T1000 (cell line): ENCODE measurements around the gene DPM2.

ENCODE experiments used
- DNase-seq: peaks from one replicate; lab custom pipeline; 2025; ENCODE audit warnings: mixed read lengths; lab: John Stamatoyannopoulos, UW

Gene DPM2

DNA sequence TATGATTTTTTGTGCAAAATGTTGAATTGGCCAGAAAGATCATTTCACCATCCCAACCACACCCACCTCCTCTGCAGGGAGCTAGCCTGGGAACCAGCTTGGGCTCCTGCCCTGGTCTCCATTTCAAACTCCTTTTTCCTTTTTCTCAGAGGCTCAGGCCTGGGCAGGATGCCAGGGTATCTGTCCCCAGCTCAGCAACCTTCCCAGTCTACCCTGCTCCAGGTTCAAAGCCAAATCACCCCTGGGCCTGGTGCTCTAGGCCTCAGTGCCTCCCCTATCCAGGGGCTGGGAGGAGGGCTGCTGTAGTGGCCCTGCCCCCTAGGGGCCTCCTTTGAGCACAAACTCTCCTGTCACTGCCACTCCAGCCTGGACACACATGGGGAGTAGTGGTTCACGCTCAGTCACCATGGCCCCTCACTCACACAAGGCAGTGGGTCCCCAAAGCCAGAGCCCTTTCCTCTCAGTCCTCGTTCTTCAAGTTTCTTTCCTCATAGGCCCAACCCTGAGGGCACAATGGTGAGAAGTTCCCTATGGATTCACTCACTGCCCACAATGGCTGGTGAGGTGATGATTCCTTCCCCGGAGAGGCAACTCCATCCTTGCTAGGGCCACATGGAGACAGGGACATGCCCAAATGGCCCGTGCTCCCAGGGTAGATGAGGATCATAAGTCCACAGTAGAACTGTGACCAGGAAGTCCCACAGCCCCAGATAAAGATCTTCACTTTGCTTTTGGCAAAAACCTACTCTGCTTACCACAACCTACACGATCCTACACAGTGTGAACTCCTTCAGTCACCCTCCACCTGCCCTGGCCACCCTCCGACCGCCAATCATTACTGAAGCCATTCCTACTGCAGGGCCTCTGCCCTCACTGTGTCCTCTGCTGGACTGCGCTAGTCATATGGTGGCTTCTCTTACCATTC is 19.2 kb downstream of the DPM2 start:
- no peak for DNase-seq

- no peak for DNase-seq
These were observed 20.1 kb downstream of the DPM2 start for GRCh38 chr9:127917603-127918002.

DNA sequence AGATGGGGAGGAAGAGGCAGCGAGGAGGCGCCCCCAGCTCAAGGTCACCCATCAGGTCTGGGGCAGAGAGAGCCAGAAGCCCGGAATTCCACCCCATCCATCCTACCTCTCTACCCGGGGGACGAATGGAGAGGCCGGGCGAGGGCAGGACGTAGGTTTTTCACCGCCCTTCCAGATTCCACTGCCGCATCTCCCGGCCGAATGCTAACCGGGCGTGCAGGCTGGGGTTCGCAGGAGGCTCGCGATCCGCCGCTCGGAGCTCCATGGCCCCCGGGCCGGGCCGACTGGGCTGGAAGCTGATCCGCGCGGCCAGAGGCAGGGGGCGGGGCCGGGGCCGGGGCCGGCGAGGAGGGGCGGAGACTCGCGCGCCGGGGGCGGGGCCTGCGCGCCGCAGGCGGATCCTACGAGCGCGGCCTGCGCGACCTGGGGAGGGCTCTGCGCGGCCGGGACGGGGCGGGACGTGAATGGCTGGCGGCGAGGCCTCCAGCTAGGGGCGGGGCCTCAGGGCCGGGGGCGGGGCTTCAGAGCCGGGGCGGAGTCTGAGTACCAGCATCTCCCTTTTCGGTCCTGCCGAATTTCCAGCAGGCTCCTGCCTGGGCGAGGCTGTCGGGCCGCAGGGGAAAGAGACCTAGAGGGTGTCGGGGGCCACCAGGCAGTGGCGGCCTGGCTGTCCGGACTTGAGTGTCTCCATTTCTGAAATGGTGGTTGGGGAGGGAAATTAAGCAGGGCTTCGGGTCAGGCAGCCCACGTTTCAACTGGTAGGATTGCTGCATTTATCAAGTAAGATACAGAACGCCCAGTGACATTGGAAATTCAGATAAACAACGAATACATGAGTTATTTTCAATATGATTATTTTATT is 20.7 kb downstream of the DPM2 start, which contains the start of gene ST6GALNAC4:
Gene ST6GALNAC4, minus strand, starts transcription at position 322 of the 862 bp plus-strand sequence. CDS start 622 bp downstream, outside the sequence.
- DNase-seq: peak; percentile 86

- no peak for DNase-seq
These were observed 21.6 kb downstream of the DPM2 start for GRCh38 chr9:127915801-127916719.

DNA sequence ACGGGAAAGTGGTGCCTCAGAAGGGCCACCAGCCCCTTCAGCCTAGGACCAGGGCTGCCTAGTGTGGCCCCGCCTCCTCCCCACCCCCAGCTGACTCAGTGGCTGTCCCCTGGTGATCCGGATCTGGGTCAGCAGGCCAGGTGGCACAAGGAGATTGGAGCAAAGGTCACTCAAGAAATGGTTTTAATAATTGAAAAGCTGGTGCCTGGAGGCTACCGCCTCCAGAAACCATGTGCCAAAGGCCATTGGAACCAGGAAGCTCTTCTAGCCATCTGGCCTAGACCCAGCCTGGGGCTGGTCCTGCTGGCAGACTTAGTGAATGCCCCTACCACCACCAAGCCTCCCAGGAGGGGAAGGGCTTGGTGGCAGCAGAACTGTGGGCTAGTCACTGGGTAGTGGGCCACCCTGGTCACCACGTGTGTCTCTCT is 22.3 kb downstream of the DPM2 start:
- DNase-seq: no peak

- DNase-seq: no peak
These were observed 24.0 kb downstream of the DPM2 start for GRCh38 chr9:127913682-127914081.

GRCh38 chr9:127912882-127913281 is 24.8 kb downstream of the DPM2 start:
- no peak for DNase-seq

DNA sequence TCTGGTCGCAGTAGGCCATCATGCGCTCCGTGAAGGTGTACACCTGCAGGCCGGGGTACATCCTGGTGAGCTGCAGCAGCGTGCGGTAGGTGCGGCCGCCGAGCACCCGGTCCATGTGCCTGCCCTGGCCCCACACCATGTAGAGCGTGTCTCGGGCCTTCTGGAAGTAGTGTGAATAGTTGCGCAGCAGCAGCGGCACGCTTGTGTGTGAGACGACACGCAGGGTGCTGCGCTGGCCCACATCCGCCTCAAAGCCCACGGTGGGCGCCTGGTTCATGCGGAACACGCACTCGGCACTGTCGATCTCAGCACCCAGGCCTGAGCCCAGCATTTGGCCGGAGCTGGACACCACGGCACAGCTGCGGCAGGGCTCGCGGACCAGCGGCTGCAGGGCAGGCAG is 25.4 kb downstream of the DPM2 start:
- no peak for DNase-seq

GRCh38 chr9:127910613-127911205 is 26.9 kb downstream of the DPM2 start:
- no peak for DNase-seq

DNA sequence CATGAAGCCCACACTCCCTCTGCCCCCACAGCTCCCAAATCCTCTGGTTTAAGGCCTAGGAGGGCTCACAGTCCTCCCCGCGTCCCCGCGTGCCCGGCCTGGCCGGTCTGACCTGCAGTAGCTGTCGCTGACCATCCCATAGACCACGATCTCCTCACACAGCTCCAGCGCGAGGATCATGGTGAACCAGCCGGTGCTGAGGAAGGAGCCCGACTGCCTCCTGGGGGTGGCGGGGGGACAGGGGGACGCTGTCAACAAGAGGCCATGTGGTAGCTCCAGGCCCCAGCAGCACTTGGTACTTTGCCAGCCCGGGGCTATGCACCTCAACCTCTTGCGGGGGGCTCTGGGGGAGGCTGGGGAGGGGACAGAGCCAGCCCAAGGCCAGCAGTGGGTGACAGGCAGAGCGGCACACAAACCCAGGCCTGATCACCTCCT is 27.8 kb downstream of the DPM2 start:
- DNase-seq: no peak

GRCh38 chr9:127908660-127908926 is 29.1 kb downstream of the DPM2 start:
- DNase-seq: no peak

DNA sequence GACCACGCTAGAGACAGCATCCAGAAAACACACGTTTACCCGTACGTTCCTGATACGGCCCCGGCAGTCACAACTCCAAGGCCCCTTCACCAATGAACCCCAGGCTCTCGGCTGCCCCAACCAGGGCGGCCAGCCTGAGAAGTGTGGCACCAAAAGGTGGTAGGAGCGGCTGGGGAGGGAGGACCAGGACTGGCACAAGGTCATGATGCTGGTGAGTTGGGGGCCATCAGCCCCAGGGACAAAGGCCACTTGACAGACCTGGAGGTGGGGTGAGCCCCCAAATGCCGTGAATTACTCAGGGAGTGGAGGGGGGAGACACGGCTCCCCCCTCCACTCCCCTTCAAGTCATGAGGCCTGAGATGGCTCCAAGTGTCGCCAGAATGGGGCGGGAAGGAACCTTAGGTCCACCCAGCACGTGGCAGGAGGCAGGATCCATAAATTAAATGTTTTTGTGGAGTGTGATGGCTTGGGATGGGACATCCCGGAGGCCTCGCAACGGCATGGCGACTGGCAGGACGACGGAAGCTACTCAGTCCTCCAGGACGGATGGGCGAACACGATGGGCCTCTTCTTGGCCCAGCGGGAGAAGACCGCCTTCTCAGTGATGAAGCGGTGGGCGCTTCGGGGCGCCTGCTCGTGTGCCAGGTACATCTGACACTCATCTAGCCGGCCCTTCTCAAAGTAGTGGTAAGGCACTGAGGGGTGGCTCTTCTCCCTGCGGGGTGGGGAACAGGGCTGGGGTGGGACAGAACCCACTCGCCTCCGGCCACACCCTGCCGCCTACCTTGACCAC is 29.6 kb downstream of the DPM2 start:
- no peak for DNase-seq

DNA sequence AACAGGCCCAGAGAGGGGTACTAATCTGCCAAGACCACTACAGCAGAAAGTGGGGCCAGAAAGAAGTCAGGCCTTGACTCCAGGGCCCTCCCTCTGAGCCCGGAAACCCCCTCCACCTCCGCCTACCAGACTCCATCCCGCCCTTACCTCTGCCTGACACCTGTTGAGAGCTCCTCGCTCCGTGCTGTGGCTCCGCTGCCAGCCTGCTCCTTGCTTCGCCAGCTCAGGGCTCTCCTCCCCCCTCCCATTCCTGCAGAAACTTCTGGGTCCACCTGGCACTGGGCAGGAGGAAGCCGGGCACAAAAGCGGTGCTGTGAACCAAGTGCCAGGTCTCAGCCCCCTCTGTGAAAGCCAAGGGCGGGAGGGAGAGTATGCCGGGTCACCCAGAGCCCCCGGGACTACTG is 31.9 kb downstream of the DPM2 start:
- DNase-seq: no peak

- DNase-seq: no peak
These were observed 32.5 kb downstream of the DPM2 start for GRCh38 chr9:127905004-127905728.

- DNase-seq: no peak
These were observed 33.1 kb downstream of the DPM2 start for GRCh38 chr9:127904561-127905003.

DNA sequence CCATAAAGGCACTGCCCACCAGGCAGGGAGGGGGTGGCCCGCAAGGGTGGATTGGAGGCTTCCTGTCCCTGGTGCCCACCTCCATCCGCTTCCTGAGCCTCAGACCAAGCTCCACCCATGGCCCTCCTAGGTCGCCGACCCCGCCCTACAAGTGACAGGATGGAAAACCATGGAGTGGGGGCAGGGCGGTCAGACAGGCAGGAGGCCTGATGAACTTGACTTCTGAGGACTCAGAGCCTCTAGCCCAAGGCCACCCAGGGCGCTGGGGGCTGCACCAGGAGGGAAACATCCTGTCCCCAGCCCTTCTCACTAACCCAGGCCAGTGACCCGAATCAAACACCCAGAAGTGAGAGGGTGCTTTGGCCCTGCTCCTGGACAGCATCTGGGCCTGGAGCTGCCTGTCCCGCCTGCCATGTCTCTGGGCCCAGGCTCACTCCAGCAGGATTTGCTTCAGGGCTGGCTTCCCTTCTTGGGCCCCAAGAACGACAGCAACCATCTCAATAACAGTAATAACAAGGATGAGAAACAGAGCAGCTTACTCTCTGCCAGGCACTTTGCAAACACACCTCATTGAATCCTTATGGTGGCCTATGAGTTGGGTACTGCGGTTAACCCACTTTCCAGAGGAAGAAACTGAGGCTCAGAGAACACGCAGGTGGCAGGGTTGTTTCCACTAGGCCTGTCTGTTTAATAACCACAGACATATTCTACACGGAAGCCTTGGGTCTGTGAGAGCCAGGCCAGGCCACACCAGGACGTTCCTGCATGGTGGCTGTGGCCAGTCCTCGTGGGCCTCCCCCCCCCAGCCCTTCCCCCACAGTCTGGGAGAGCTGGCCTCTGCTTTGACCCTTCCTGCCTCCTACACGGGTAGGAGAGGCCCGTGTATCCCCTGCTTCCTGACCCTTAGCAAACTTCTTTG is 33.8 kb downstream of the DPM2 start:
- no peak for DNase-seq

GRCh38 chr9:127899128-127899943 is 38.3 kb downstream of the DPM2 start, which contains the start of gene ST6GALNAC6:
Gene ST6GALNAC6, minus strand, starts transcription at chr9:127899603. Its CDS starts 1,622 bp downstream, at chr9:127897981.
- DNase-seq: no peak
